ENCODE data around the gene PPARGC1A.

GRCh38 chr4:23861897-23862296 is 27.9 kb downstream of the PPARGC1A start:
- TF ChIP-seq EZH2phosphoT487 (IDR thresholded peaks at IDR 0.05; ENCODE audit: low read depth, severe bottlenecking, unreplicated experiment) (no peak), CTCF (IDR thresholded peaks at IDR 0.05; ENCODE audit: poor library complexity) (no peak)
